ENCODE data around the gene RNU1-3.
"Not testable (repeated sequence)": the region's sequence is repeated elsewhere in the genome, so short reads cannot be mapped to it uniquely, and the experiment has no call there.

Gene RNU1-3

DNA sequence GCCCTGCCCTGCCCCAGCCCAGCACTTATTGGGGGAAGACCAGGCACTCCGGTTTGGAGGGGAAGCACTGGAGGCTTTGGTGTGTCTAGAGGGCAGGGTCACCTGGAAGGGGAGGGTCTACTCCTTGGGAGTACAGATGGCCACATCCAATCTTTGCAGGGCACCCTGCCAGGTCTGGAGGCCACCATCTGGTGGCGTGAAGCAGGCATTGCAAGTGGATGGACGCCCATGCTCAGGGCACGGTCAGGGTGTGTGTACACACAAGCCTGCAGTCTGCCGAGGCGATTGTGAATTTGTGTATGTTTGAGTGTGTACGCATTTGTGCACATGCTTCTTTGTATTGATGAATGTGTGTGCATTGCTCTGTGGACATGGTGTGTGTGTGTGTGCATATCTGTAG is 36.4 kb upstream of the RNU1-3 start:
- H3K9me3 ChIP-seq (ENCODE audit: low read length); H2AFZ ChIP-seq (ENCODE audit: low read depth, low read length); H3K4me1 ChIP-seq (ENCODE audit: insufficient read depth, low read length); H3K27me3 ChIP-seq (ENCODE audit: insufficient read depth, low read length); H3K4me3 ChIP-seq (ENCODE audit: low read length); H3K36me3 ChIP-seq (ENCODE audit: insufficient read depth, low read length): not testable (repeated sequence)

DNA sequence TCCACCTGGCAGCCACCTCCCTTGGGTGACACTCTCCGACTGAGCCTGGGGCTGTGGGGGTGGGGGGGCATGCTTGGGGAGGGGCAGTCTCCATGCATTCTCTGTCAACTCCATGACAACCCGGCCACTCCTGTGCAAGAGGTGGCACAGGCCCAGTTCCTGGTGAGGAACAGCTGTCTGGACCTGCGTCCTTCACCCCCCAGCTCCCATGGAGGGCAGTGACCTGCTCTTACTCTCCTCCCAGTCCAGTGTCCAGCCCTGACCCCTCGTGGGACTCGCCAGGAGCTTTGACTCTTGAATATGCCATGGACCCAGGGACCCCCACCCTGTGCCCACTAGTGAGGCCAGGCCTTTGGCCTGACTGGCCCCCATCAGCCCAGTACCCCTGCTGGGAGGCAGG is 35.5 kb upstream of the RNU1-3 start:
- H2AFZ ChIP-seq (ENCODE audit: low read depth, low read length); H3K4me1 ChIP-seq (ENCODE audit: insufficient read depth, low read length); H3K9me3 ChIP-seq (ENCODE audit: low read length); H3K27me3 ChIP-seq (ENCODE audit: insufficient read depth, low read length); H3K36me3 ChIP-seq (ENCODE audit: insufficient read depth, low read length); H3K4me3 ChIP-seq (ENCODE audit: low read length): not testable (repeated sequence)

DNA sequence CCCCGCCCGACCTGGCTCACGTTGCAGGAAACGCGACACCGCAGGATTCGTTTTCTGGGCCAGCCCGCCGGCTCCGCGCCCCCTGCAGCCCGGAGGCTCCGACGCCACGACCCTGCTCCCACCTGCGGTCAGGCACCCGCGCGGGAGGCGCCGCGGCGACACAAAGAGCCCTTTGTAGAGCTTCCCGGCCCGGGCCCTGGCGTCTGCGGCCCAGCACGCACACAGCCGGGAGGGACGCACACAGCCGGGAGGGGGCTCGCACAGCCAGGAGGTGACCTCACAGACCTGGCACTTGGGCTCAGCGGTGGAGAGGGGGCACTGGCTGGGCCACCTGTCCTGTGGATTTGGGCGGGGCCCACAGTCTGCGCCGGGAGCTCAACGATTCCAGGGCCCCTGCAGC is 34.4 kb upstream of the RNU1-3 start:
- H3K27me3 ChIP-seq (ENCODE audit: insufficient read depth, low read length); H3K36me3 ChIP-seq (ENCODE audit: insufficient read depth, low read length); H3K9me3 ChIP-seq (ENCODE audit: low read length); H3K4me3 ChIP-seq (ENCODE audit: low read length); H2AFZ ChIP-seq (ENCODE audit: low read depth, low read length); H3K4me1 ChIP-seq (ENCODE audit: insufficient read depth, low read length): not testable (repeated sequence)

DNA sequence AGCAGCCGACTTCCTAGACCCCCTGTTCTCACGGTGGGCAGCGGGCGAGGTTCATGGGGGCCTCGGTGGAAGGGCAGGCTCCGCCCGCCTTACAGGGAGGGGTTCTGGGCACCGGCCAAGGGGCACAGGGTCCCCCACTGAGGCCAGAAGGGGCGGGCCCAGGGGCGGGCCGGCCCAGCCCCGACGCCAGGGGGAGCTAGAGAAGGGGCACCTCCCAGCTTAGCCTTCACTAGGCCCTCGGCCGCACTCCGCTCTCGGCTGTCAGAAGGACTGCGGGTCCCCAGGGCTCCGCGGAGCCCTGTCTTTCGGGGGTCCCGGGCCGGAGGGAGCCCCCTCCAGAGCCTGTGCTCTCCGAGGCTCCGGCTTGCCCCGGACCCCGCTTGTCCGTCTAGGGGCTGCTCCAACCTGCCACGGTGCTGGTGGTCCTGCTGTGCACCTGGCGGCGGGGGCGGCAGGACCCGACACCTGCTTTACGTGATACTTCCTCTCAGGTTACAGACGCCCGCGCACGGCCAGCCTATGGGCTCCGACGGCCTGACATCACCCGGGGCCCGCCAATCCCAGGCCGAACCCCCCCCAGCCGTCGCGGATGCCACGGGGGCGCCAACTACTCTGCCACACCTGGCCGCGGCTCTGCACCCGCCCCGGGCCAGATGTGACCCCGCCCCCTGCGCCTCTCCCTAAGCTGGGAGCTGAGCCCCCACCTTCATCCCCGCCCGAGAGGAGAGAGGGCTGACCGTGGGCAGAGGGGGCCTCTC is 33.6 kb upstream of the RNU1-3 start:
- H3K9me3 ChIP-seq (ENCODE audit: low read length); H3K36me3 ChIP-seq (ENCODE audit: insufficient read depth, low read length); H3K4me3 ChIP-seq (ENCODE audit: low read length); H2AFZ ChIP-seq (ENCODE audit: low read depth, low read length); H3K4me1 ChIP-seq (ENCODE audit: insufficient read depth, low read length); H3K27me3 ChIP-seq (ENCODE audit: insufficient read depth, low read length): not testable (repeated sequence)

DNA sequence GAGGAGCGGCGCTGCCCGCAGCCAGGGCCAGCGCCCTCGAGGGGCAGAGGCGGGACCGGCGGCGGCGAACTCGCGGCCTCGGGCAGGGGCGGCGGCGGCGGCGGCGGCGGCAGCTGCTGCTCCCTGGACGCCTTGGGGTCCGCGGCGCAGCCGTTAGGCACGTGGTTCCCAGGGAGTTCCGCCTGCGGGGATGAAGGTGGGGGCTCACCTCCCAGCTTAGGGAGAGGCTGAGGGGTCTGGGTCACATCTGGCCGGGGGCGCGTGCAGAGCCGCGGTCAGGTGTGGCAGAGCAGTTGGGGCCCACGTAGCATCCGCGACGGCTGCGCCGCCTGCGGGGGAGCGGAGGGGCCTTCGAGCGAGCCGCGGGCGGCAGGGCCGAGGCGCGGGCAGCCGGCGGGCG is 32.7 kb upstream of the RNU1-3 start:
- not testable (repeated sequence) for H3K9me3 ChIP-seq (ENCODE audit: low read length); H2AFZ ChIP-seq (ENCODE audit: low read depth, low read length); H3K4me1 ChIP-seq (ENCODE audit: insufficient read depth, low read length); H3K27me3 ChIP-seq (ENCODE audit: insufficient read depth, low read length); H3K4me3 ChIP-seq (ENCODE audit: low read length); H3K36me3 ChIP-seq (ENCODE audit: insufficient read depth, low read length)

DNA sequence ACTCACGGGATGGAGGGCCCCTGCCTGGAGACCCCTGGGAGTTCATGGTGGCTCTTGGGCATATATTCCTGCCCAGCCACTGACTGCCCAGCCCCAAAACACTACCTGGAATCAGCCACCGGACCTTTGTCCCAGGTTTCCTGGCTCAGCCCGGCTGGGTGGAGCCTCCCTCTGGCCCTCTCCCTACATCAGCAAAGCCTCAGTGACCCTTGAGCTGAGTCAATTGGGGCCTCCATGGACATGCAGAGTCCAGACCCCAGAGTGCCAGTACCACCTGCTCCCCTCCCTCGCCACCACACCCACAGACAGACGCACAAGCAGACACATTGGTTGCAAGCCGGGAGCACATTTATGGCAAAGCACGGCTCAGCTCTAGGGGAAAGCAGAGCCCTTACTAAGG is 30.4 kb upstream of the RNU1-3 start:
- not testable (repeated sequence) for H3K9me3 ChIP-seq (ENCODE audit: low read length); H3K4me1 ChIP-seq (ENCODE audit: insufficient read depth, low read length); H3K27me3 ChIP-seq (ENCODE audit: insufficient read depth, low read length); H3K4me3 ChIP-seq (ENCODE audit: low read length); H3K36me3 ChIP-seq (ENCODE audit: insufficient read depth, low read length); H2AFZ ChIP-seq (ENCODE audit: low read depth, low read length)

DNA sequence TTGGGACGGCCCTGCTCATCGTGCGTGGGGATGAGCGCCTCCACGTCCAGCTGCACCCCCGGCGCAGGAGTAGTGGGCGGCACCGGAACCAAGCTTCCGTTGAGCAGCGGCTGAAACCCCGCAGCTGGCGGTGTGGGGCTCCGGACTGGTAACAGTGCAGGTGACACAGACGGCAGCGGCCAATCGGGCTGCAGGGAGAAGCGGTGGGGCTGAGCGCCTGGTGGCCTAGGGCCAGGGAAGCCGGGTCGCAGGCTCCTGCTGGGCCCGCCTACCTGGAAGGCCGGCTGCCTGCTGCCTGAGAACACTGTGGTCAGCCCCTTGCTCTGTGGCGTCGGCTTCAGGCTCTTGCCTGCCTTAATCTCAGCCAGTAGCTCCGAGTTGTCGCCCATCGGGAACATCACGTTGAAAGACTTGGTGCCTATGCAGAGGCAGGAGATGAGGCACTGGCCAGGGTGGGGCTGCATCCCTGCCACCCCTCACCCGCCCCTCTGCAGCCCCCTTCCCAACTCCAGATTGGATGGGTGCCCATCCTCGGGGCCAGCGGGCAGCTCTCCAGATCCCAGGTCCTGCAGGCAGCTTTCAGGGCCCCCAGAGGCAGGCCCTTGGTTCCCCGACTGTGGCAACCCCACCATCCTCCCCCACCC is 29.9 kb upstream of the RNU1-3 start:
- H2AFZ ChIP-seq (ENCODE audit: low read depth, low read length); H3K36me3 ChIP-seq (ENCODE audit: insufficient read depth, low read length); H3K27me3 ChIP-seq (ENCODE audit: insufficient read depth, low read length); H3K4me1 ChIP-seq (ENCODE audit: insufficient read depth, low read length); H3K9me3 ChIP-seq (ENCODE audit: low read length); H3K4me3 ChIP-seq (ENCODE audit: low read length): not testable (repeated sequence)

DNA sequence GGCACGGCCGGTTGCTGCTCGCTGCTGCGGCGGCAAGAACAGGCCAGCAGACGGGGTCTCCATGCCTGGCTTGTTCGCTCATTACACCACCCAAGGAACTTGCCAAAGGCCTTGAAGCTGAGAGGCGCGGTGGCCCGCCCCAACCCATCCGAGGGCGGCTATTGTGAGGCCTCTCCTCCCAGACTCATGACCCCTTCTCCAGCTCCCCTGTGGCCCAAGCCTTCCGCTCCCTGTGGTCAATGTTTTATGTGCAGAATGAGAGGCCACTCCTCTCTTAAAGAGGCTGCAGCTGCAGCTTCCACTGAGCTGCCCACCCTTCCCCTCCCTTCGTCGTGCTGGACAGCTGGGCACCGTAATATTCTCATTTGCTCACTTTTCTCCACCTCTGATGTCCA is 27.6 kb upstream of the RNU1-3 start:
- H3K27me3 ChIP-seq (ENCODE audit: insufficient read depth, low read length); H3K4me1 ChIP-seq (ENCODE audit: insufficient read depth, low read length); H3K9me3 ChIP-seq (ENCODE audit: low read length); H2AFZ ChIP-seq (ENCODE audit: low read depth, low read length); H3K4me3 ChIP-seq (ENCODE audit: low read length); H3K36me3 ChIP-seq (ENCODE audit: insufficient read depth, low read length): not testable (repeated sequence)

DNA sequence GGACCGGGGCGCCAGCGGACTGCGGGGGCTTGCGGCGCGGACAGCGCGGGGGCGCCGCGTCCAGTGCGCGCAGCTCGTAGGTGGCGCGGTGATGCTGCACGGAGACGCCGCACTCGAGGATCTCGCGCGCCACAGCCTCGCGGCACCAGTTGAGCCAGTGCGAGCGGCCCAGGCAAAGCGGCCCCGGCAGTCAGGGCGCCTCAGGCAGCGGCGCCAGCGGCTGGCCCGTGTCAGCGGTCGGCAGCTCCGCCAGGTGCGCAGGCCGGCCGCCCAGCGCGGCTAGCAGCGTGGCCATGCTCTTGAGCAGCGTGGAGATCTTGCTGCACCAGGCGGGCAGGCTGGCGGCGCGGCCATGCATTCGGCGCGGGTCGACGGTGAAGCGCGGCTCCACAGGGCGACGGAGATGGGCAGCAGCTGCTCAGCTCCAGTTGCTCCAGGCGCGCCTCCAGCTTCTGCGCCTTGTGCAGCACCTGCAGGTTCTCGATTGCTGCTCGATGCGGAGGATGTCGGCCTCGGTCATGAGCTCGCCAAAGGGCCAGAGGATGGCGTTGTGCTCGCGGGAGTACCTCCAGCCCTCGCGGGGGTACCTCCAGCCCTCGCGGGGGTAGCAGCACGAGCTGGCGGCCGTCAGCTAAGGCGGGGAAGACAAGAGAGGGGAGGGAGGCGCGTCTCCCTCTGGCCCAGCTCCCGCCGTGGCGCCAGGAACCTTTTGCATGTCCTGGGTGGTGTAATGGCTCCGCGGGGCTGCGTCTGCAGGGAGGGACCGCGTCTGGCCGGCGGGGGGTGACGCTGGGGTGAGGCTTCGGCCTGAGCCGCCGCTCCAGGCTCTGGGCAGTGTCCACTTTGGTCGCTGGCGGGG is 26.9 kb upstream of the RNU1-3 start:
- not testable (repeated sequence) for H2AFZ ChIP-seq (ENCODE audit: low read depth, low read length); H3K9me3 ChIP-seq (ENCODE audit: low read length); H3K4me1 ChIP-seq (ENCODE audit: insufficient read depth, low read length); H3K27me3 ChIP-seq (ENCODE audit: insufficient read depth, low read length); H3K36me3 ChIP-seq (ENCODE audit: insufficient read depth, low read length); H3K4me3 ChIP-seq (ENCODE audit: low read length)

DNA sequence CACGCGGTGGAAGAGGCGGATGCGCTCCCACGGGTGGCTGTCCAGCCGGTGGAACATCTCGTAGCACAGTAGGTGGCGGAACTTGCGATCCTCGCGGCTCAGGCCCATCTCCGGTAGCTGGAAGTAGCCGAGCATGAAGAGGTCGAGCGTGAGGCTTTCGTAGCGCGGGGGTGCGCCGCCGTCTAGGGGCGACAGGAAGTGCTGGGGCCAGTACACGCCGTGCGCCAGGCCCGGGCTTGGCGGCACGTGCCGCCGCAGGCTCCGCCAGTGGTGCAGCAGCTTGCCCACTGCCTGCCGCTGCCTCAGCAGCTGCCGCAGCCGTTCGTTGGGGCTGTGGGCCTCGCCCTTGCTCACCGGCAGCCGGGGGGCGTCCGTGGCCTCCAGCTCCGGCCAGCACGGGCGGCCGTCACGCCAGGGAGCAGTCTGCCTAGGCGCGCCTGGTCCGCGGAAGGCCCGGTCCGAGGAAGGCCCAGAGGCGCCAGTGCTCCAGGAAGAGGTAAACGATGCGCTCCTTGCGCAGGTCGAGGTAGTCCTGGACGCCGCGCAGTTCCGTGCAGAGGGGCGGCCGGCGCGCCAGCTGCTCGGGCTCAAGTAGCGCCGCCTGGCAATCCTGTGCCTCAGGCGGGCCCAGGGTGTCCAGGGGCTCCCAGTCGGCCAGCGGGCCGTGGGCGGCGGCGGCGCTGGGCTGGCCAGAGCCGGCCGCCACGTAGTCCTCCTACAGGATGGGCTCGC is 26.1 kb upstream of the RNU1-3 start:
- not testable (repeated sequence) for H3K27me3 ChIP-seq (ENCODE audit: insufficient read depth, low read length); H3K36me3 ChIP-seq (ENCODE audit: insufficient read depth, low read length); H3K4me1 ChIP-seq (ENCODE audit: insufficient read depth, low read length); H3K9me3 ChIP-seq (ENCODE audit: low read length); H3K4me3 ChIP-seq (ENCODE audit: low read length); H2AFZ ChIP-seq (ENCODE audit: low read depth, low read length)

DNA sequence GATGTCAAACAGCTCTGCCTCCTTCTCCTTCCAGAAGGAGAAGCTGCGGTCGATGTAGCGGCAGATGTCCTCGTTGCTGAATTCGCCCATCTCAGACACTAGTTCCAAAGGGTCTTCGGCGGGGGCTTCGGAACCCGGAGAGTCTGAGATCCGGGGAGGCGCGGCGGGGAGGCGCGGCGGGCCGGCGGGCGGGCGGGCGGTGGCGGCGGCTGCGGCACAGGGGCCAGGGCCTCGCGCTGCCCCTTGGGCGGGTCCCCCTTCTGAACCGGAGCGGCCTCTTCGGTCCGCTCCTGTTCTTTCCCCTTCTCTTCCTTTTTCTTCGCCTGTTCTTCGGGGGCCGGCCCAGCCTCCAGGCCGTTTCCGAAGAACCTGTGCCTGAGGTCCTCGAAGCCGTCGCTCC is 25.5 kb upstream of the RNU1-3 start:
- H2AFZ ChIP-seq (ENCODE audit: low read depth, low read length); H3K27me3 ChIP-seq (ENCODE audit: insufficient read depth, low read length); H3K36me3 ChIP-seq (ENCODE audit: insufficient read depth, low read length); H3K4me1 ChIP-seq (ENCODE audit: insufficient read depth, low read length); H3K4me3 ChIP-seq (ENCODE audit: low read length); H3K9me3 ChIP-seq (ENCODE audit: low read length): not testable (repeated sequence)

DNA sequence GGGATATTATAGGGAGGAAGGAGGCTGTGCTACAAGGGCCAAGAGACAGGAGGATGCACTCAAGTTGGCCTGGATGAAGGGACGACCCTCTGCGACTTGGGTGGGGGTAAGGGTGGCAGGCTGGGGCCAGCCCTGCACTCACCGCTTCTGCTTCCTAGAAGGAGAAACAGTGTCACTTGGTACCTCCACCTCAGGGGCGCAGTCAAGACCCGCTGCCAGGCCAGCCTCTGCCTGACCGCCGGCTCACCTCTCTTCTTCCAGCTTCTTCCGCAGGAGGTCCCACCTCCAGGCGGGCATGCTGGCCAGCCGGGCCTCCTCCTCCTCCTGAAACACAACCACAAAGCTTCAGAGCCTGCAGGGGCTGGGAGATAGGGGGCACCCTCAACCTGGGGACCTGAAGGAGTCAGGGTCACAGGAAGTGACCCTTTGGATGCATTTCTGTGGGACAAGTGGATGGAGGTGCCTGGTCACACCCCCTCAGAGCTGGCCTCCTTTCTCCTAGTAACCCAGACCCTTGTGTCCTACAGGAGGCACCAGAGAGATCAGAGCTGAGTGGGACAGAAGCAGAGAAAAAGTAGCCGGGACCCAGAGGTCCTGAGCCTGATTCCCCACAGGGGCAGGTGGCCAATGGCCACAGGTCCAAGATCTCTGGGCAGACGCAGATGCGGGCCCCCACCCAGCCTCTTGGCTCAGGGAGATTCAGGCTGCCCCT is 24.4 kb upstream of the RNU1-3 start:
- H3K4me3 ChIP-seq (ENCODE audit: low read length); H3K4me1 ChIP-seq (ENCODE audit: insufficient read depth, low read length); H3K27me3 ChIP-seq (ENCODE audit: insufficient read depth, low read length); H3K36me3 ChIP-seq (ENCODE audit: insufficient read depth, low read length); H3K9me3 ChIP-seq (ENCODE audit: low read length); H2AFZ ChIP-seq (ENCODE audit: low read depth, low read length): not testable (repeated sequence)
